Fibroblast of skin of right biceps (primary cell): ENCODE data around the gene EPHA4.

Experiments
- DNase-seq: peaks from one replicate; pipeline ENCODE4 v3.0.0-alpha.2; 2013

Gene EPHA4

DNA sequence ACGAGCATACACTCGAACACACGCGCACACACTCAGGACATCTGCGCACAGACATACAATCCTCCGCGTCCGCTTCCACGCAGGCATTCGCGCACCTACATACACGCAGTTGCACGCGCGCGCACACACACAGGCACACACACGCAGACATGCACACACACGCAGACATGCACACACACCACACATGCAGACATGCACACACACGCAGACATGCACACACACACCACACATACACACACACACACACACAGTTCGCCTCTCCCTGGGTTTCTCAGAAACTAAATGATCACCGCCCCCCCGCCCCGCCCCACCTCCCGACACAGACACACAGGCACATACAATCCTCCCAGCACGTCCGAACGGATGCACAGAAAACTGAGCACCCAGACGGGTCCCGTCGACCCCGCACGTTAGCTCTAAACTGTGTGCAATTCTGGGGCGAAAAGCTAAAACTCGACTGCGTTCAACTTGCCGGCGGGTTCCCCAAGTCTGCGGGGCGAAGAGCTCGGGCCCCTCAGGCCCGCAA lies 1.0 kb downstream of the EPHA4 start:
- peak; percentile 10 for DNase-seq

DNA sequence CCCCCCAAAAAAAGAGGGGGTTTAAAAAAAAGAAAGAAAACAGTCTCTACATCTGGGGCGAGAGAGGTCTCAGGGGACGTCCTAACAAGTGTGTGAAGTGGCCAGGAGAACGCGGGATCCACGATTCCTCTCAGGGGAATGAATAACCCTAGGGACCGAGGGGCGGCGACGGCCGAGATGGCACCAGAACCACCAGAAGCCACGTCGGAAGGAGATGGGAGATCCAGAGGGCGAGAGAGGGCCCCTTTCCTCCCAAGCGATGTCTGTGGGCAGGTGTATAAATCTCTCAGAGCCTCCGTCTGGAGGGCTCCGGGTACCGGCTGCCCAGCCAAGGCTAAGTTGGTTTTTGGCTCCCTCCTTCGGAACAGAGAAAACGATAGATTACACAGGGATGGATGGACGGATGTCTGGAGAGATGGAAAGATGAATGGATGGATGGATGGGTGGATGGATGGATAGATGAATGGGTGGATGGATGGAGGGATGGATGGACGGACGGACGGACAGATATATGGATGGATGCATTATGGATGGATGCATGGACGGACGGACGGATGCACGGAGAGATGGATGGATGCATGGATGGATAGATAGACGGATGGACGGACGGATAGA lies 1.7 kb downstream of the EPHA4 start:
- peak; percentile 41 for DNase-seq

DNA sequence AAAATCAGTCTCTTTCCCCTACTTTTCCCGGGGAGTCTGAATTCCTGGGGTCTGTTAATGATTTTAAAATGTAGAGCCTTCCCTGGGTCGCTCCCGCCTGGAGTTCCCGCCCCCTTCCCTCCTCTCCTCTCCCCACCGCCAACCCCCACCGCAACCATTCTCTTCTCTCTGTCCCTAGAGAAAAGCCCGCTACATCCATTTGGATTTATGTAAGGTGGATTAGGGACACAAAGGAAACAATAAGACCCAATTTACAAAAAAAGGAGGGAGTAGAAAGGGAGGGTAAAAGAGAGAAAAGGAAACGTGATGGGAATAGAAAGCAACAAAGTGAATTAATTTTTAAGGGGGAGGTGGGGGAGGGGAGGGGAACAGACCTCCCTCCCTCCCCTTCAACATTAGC lies 2.2 kb downstream of the EPHA4 start:
- DNase-seq: no peak

DNA sequence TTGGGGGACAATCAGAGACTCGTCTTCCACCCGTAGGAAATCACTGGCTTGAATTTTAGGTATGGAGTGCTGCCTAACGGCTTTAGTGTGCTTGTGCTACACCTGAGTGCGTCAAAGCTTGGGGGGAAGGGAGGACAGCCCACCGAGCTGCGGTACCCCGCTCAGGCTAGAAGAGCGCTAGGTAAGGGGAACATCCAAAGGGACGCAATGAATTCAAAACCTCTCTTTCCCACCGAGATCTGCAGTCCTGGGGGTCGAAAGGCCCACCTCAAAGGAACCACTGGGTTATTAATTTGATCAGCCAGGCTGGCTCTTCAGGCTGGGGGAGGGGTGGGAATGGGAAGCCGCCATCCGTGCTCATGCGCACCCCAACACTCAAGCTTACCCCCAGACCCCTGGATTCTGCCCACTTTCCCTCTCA lies 2.7 kb downstream of the EPHA4 start:
- DNase-seq: no peak

DNA sequence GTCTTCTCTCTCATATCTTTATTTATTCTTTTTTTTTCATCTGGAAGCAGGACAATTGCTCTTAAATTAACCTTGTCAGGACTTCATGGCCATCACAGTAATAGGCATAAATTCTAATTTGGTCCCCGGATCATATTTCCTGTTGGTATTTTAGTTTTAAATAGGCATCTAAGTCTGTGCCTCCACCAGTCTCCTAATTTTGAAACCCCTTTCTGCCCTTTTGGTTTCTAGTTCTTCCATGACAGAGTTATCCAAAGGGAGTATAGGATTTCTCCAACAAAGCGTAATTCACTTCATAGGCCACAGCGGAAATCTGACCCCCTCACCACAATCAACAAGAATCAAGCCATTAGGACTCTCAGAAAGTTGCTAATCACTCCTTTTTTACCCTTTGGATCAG lies 3.8 kb downstream of the EPHA4 start:
- no peak for DNase-seq

DNA sequence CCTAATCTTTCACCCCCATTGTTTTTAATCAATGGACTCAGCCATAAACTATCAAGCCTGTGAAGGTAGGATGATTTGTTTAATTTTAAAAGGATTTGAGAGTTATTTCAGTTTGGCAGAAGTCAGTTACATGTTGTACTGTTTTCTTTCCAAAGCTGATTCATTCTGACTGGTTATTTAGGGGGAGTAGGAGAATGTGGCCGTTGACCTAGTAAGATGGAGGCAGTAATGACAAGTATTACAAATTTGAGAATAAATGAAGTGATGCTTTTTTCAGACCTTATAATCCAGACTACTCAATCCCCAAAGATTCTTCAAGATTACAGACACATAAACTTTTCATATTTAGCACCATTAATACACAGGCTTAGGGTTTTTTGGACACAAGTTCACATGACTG lies 4.3 kb downstream of the EPHA4 start:
- no peak for DNase-seq

DNA sequence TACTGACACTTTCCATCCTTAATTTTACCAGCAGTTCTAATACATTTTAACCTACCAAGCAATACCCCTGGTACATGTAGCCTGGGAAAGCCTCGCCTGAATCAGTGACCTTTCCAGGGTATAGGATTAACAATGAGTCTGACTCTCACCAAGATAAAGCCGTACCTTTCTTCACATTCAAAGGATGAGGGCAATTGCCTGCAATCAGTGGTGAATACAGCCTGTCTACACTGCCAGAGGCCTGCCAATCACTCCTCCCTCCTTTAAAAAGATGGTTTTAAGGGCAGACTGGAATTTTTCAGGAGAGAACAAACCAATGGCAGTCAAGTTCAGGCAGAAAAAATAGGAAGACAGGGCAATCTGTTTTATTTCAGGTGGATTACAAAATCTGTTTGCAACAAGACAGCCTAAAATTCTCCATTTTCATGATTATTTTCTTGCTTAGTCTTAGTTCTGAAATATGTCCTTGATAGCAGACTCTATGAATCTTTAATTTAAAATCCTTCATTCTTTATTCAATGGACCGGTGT lies 4.8 kb downstream of the EPHA4 start:
- no peak for DNase-seq

DNA sequence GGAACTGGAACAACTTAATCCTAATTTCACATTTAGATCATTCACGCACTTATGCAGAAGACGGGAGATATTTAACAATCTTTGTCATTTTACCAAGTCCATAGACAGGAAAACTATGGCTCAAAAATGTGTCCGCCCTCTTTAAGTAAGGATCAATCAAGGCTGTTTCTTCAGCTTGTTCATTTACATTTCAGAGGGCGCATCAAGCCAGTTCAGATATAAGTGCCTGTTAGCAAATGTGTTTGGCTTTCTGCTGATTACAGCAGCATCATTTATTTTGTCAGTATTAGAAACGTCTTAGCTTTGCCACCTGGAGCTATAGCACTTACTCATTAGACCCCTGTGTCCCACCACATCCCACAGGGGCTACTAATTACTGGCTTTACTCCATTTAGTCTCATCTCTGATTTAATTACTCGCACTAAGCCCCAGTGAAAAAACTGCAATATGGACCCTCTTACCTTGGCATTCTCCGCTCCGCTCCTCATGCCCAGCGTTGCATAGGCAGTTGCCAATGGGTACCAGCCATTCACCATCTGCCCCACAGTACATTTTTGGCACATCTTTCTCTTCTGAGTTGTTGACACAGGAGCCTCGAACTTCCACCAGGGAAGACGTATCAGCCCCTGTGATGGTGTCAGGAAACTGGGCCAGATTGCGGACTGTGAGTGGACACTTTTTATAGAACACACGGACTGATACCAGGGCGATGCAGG lies 8.7 kb downstream of the EPHA4 start:
- no peak for DNase-seq

DNA sequence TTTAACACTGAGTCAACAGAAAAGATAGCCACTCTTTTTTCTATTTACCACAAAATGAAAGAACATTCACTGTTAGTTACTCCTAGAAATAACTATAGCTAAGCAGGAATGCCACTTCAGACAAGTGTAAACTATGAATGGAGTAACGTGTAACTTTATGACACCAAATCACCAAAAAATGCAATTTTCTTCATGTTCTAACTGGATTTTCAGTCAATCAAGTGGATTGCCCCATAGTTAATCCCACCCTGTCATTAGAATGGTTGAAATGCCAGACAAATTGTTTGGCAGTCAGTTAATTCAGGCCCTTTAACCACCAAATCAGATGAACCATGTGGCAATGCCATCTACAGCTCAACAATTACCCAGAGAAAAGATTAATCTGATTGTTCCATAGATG lies 9.9 kb downstream of the EPHA4 start:
- DNase-seq: peak; percentile 60

DNA sequence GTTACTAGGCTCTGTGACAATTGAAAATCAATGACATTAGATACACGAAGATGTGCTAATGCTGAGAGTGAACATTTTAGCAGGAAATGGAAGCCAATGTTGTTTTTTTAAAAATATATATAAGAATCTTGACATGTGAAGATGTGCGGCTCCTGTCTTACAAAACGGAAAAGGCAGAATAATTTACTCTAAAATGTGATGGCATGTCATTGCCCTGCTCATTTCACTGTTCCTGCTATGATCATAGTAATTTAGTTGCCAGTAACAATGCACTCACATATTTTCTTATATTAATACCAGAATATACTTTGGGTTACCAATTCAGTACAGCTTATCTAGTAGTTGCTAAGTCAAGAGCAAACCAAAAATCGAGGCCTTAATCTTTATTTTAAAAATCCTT lies 10.3 kb downstream of the EPHA4 start:
- no peak for DNase-seq

DNA sequence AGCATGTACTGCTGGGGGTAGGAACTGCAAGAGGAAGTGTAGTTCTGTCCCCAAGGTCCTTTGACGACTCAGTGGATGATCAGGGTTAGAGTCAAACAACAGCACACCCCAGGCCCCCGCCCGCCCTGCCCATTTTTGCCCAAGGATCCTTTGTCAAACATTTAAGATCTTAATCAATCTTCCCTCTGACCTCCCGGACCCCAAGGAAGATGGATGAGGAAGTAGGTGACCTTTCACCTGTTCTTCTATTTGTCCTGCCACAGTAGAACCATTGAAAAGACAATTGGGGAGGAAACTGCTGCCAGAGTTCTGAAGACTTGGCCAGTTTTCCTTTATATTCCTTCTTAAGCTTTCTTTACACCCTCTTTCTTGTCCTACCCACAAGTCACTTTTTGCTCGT lies 12.1 kb downstream of the EPHA4 start:
- no peak for DNase-seq

DNA sequence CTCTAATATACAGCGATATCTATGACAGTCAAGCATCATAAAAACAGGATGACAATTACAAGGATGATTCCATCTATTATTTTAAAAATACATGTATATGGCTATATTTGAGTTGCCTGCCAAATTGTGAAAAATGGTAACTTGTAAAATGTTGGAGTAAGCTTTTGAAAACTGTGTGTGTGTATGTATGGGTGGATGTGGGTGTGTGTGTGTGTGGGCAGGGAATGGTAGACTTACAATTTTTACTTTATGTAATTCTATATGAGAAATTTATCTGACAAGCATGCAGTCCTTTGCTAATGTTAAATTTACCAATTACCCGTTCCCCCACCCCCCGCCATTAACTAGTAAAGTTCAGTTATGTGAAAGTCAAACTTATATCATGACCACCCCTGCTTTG lies 14.0 kb downstream of the EPHA4 start:
- DNase-seq: no peak

DNA sequence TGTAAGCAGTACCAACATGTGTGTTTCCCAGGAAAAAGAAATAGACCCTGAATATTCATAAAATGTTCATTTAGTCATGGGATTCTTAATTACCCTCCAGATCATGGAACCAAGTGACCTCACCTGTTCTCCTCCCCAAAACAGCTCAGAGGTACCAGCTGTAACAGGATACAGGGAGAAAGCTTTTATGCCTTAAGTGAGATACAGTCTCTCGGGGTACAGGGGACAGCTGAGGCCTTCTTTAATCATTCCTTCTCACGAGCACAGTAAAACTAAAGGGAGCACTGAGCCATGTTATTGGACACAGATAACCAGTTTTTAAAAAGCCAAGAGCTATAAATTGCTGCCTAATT lies 16.6 kb downstream of the EPHA4 start:
- DNase-seq: no peak

DNA sequence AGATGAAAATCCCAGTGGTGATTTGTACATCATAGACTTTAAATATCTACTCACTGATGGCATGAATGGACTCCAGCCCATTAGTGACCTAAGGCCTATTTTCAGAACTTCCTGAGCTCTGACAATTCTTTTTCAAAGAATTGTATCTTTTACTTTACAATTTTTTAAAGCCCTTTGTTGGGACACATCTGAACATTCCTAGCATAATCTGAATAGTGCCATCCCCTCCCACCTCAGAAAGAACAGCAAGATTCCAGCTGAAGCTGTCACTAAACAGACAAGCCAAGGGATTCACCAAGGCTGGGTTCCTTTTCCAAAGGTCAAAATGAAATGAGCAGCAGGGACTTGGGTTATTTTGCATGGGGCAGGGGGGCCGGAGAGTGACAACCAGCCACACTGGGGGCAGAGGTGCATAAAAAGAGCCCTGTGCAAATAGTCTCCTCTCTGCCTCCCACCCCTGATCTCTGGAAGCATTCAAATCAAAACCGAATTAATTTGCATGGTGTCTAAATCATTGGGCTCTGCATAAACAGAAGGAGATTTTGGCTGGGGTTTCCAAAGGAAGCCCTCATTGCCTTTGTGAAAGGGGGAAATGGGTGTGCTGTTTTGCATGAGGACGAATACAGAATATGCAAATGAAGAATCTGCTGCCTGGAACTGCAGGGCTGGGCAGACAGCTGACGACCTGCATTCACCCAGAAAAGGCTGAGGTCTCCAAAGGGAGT lies 17.2 kb downstream of the EPHA4 start:
- peak; percentile 26 for DNase-seq

DNA sequence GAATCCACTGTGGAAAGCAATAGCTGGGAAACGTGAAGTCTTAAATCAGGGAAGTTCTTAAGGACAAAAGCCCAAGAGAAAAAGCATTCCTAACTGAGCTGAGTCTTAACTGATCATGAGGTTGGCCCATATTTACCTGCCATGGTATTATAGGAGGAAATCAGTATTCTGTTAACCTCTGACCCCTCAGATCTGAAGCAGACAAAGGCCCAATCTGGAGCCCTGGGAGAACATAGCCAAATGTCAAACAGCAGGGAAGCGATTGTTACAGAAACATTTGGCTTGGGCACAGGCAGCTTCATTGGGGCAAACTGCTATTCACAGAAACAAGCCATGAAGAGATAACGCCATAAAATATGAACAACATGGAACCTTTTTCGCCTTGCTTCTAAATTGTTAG lies 18.8 kb downstream of the EPHA4 start:
- DNase-seq: no peak

DNA sequence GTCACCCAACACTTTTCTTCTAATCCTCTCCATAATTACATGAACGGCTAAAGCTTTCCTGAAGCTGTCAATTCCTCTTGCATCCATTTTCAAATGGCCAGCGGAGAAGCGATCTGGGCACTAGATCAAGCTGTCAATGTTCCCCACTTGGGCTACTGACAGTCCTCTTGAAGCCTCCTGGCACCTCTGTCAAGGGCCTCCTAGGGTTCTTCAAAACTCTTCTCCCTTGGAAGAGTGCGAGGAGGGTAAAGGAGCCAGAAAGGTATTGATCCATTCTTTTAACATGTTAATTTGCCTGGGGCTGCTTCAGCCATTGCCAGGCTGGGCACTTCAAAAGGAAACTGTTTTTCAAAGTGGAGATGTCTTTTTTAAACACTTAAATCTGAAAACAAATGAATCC lies 19.8 kb downstream of the EPHA4 start:
- DNase-seq: no peak

DNA sequence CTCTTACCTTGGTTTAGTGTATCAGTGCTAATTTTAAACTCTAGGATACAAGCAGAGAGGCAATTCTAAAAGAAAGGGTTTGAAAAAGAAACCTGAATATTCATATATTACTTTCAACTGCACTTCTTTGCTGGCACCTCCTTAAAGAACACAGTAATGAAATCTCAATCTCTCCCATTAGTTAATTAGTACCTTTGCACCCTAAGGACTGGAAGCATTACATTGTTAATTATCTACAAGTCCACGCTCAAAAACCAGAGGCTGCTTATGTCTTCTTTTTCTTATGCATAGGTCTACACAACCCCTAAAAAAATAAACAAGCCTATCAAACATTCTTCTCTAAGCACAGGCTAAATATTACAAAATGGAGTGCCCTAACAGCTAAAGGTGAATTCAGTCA lies 20.2 kb downstream of the EPHA4 start:
- no peak for DNase-seq

DNA sequence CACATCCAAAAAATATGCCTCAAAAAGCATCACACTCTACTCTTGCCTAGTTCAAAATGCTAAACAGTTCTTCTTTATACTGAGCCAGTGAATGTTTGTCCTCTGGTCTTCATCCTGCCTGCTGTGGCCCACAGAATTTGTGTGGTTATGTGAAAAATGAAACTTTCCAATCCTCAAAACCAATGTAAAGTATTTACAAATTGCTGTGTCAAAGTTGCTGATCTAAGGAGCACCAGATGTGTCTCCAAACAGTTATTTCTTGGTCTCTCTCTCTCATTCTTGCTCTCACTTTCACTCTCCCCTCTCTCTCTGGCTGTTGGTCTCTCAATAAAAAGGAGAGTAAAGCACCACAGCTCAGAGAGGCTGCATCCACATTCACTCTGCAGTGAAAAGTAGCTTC lies 23.0 kb downstream of the EPHA4 start:
- no peak for DNase-seq

DNA sequence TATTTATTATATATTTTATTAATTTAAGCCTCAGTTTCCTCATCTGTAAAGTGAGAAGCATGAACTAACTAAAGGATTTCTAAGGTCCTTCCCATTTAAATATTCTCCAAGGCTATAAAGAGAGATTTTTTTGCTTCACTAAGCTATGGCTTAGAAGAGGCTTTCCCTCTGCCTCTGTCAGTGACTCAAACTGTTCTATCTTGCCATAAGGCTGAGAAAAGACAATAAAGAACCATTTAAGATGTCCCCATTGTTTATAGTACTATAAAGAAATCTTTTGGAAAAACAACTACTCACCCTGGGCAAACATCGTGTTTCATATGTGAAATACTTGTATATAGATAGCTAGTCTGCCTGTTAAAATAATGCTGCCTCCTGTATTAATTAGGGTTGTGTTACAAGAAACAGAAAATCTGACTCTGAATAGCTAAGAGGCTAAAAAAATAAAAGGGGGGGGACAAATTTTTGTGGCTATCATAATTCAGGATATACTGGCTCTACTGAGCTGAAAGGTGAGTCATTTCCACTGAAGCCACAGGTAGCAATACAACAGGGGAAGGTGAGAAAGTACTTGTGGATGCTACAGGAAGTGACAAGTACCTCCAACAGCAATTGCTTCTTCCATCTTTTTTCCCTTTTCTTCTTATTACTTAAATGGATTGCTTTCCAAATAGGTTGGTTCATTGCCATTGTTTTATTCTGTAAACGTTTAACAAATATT lies 25.4 kb downstream of the EPHA4 start:
- DNase-seq: no peak

DNA sequence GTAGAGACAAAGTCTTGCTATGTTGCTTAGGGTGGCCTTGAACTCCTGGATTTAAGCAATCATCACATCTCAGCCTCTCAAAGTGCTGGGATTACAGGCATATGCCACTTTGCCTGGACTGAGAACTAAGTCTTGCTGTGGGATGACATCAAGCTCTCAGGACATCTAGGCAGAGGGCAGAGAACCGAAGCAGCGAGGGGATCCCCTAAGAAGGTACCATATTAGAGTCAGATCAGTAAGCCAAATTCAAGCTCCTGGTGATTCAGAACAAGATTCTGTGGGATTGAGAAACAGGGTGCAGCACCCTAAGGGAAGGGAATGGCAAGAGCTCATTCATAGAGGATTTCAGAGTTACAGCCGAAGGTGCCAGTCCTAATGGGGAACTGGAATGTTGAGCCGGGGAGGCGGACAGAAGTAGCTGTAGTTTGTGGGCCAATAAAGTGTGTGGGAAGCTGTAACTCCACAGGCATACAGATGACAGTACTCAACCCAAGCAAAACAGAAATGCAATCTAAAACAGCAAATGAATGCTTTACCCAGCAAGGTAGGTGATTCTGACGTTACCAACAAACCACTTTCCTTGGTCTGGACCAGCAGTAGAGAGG lies 30.9 kb downstream of the EPHA4 start:
- no peak for DNase-seq

DNA sequence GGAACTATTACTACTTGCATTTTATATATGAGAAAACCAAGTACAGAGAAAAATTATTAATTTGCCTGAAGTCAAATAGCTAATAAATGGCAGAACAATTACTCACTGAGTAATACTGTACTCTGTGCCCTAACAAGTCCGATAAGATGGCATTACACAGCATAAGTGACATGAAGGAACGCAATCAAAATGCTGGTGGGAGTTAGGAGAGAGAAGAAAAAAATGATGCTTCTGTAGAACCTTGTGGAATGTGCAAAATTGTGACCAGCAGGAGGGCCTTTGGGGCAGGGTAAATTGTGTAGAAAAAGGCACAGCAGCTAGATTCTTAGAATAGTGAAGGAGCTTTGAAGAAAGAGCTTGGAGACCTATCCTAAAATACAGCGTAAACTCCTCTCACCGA lies 32.9 kb downstream of the EPHA4 start:
- DNase-seq: no peak

DNA sequence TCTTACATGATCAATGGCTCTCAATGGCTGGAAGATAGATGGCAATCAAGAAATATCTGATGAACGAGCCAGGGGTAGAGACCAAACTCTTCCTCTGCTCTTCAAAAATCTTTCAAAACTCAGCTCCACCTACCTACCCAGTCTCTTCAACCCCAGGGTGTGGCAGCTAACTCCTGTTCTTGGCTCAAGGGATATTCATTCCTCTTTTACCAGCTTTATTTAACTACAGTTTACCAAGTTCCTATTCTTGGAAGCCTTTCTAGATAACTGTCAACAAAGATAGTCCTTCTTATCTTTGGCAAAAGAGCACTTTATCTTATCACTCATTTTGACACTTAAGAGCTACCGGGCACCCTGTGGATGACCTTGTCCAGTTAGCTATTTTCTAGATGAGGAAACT lies 36.3 kb downstream of the EPHA4 start:
- DNase-seq: no peak

DNA sequence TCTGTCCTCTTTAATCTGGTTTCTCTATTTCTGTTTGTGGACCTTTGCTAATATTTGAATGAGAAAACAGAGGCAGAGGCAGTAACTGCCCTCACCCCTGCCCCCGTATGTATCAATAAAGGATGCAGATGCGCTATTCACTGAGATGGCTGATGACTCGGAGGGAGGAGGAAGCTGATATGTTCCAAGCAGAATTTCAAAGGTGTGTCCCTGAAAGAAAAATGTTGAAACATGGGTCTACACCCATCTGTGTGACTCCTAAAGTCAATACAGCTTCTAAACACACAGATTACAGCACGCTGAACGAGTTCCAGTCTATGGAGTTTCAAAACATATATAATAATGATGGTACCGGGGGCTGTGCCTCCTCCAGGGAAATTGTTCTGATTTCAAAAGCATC lies 38.8 kb downstream of the EPHA4 start:
- no peak for DNase-seq
